PC-3 (cell line): ENCODE measurements around the gene ARHGAP26.

Source experiments
- EZH2phosphoT487 ChIP-seq: fragments of 300-600 bp; sonication (generic); IDR thresholded peaks from 2 replicates; pipeline ENCODE4 v1.6.1; 2018; ENCODE audit warnings: mild to moderate bottlenecking, antibody characterized with exemption, low read length, borderline replicate concordance
- TF ChIP-seq, protein P1 (sequence below): fragments of 300-600 bp; sonication (generic); conservative IDR thresholded peaks from 2 replicates; pipeline ENCODE4 v1.5.1; 2017; ENCODE audit warnings: antibody characterized with exemption, low read depth, mild to moderate bottlenecking, low read length

DNA sequence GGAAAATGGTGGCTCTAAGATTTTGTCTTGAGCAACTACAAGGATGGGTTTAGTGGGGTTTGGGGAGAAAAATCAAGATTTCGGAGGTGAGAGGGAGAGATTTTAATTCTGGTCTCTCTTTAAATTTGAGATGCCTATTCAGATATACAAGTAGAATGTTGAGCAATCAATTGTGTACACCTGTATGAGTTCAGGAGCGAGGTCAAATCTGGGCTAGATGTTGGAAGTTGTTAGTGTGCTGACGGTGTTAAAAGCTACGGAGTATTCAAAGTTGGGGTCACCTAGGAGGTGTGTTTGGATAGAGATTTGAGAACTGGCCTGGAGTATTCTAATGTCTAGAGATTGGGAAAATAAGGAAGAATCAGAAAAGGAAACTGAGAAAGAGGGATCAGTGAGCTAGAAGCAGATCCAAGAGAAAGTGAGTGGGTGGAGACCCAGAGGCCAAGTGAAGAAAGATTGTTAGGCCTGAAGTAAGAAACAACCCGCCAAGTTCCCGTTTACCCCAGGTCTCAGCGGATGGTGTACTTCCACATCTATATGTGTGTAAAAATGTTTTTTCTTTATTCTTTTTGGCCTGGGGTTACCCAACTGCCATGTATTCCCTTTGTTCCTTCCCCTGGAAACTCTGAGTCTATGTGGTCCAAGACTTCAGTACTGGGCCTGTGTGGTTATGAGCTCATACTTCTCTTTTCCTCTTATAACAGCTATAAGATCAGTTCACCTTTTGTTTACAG lies 11.9 kb upstream of the ARHGAP26 start:
- TF ChIP-seq, protein P1, sequence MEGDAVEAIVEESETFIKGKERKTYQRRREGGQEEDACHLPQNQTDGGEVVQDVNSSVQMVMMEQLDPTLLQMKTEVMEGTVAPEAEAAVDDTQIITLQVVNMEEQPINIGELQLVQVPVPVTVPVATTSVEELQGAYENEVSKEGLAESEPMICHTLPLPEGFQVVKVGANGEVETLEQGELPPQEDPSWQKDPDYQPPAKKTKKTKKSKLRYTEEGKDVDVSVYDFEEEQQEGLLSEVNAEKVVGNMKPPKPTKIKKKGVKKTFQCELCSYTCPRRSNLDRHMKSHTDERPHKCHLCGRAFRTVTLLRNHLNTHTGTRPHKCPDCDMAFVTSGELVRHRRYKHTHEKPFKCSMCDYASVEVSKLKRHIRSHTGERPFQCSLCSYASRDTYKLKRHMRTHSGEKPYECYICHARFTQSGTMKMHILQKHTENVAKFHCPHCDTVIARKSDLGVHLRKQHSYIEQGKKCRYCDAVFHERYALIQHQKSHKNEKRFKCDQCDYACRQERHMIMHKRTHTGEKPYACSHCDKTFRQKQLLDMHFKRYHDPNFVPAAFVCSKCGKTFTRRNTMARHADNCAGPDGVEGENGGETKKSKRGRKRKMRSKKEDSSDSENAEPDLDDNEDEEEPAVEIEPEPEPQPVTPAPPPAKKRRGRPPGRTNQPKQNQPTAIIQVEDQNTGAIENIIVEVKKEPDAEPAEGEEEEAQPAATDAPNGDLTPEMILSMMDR = no peak
- no peak for TF ChIP-seq EZH2phosphoT487
